COLO668 (cell line): ENCODE results near the gene KCNQ1.
A peak's percentile ranks its signal among the peaks of the same experiment; 100 is the strongest.

ENCODE experiments used
- DNase-seq: peaks from one replicate; lab custom pipeline; 2025; ENCODE audit not compliant: unreplicated experiment; lab: John Stamatoyannopoulos, UW

The KCNQ1 gene

GRCh38 chr11:2691991-2692875, 247.4 kb downstream of the KCNQ1 start:
- DNase-seq, result peak; percentile 18

GRCh38 chr11:2693271-2694261, 248.8 kb downstream of the KCNQ1 start:
- DNase-seq, result no peak

- no peak for DNase-seq
Observed at GRCh38 chr11:2694495-2694894, 249.7 kb downstream of the KCNQ1 start.

GRCh38 chr11:2694995-2695939, 250.5 kb downstream of the KCNQ1 start:
- no peak for DNase-seq

GRCh38 chr11:2696455-2696854, 251.6 kb downstream of the KCNQ1 start:
- DNase-seq, result no peak

- DNase-seq, result no peak
Observed at GRCh38 chr11:2697866-2698265, 253.1 kb downstream of the KCNQ1 start.

GRCh38 chr11:2698386-2699184, 253.8 kb downstream of the KCNQ1 start:
- no peak for DNase-seq

- no peak for DNase-seq
Observed at GRCh38 chr11:2699185-2699530, 254.3 kb downstream of the KCNQ1 start.

GRCh38 chr11:2699531-2700414, 255.0 kb downstream of the KCNQ1 start, which contains the start of gene KCNQ1OT1:
Gene KCNQ1OT1 (minus strand): TSS chr11:2699994.
- peak; percentile 79 for DNase-seq

- peak; percentile 37 for DNase-seq
Observed at GRCh38 chr11:2700415-2701211, 255.8 kb downstream of the KCNQ1 start.

- DNase-seq, result no peak
Observed at GRCh38 chr11:2701230-2701629, 256.4 kb downstream of the KCNQ1 start.

GRCh38 chr11:2701898-2702434, 257.2 kb downstream of the KCNQ1 start:
- no peak for DNase-seq

- DNase-seq, result no peak
Observed at GRCh38 chr11:2702771-2703362, 258.1 kb downstream of the KCNQ1 start.

GRCh38 chr11:2703363-2704141, 258.7 kb downstream of the KCNQ1 start:
- no peak for DNase-seq

- DNase-seq, result no peak
Observed at GRCh38 chr11:2704356-2704755, 259.5 kb downstream of the KCNQ1 start.

GRCh38 chr11:2704896-2705606, 260.2 kb downstream of the KCNQ1 start:
- DNase-seq, result no peak
